BLaER1 treated with 17β-estradiol and CSF1 and Interleukin-3, amounts not matched to agents 10 nM and 100 nM (cell line): ENCODE data around the gene NRIP1.

Source experiments
- H3K27ac ChIP-seq, 11 experiments: shearing (Covaris generic); formaldehyde crosslinking; 2 replicates each; pipeline ENCODE4 v1.8.1; 2022
- H3K27me3 ChIP-seq, 11 experiments: shearing (Covaris generic); formaldehyde crosslinking; 2 replicates each; pipeline ENCODE4 v1.8.1; 2022
- H3K36me3 ChIP-seq, 11 experiments: shearing (Covaris generic); formaldehyde crosslinking; 2 replicates each; pipeline ENCODE4 v1.8.1; 2022
- H3K4me1 ChIP-seq, 10 experiments: shearing (Covaris generic); formaldehyde crosslinking; 2 replicates each; pipeline ENCODE4 v1.8.1; 2022
- H3K4me2 ChIP-seq, 11 experiments: shearing (Covaris generic); formaldehyde crosslinking; 2 replicates each; pipeline ENCODE4 v1.8.1; 2022
- H3K4me3 ChIP-seq, 10 experiments: shearing (Covaris generic); formaldehyde crosslinking; 2 replicates each; pipeline ENCODE4 v1.8.1; 2022
- H3K9ac ChIP-seq, 11 experiments: shearing (Covaris generic); formaldehyde crosslinking; 2 replicates each; pipeline ENCODE4 v1.8.1; 2022
- H3K9me3 ChIP-seq, 11 experiments: shearing (Covaris generic); formaldehyde crosslinking; replicated peaks in 1 of 11; 2 replicates each; pipeline ENCODE4 v1.8.1; 2022
- H4K20me1 ChIP-seq, 11 experiments: shearing (Covaris generic); formaldehyde crosslinking; 2 replicates each; pipeline ENCODE4 v1.8.1; 2022
- Cebpa-rat ChIP-seq, 11 experiments: shearing (Covaris generic); IDR thresholded peaks; 2 replicates each; pipeline ENCODE4 v1.8.1; 2022

Gene NRIP1

DNA sequence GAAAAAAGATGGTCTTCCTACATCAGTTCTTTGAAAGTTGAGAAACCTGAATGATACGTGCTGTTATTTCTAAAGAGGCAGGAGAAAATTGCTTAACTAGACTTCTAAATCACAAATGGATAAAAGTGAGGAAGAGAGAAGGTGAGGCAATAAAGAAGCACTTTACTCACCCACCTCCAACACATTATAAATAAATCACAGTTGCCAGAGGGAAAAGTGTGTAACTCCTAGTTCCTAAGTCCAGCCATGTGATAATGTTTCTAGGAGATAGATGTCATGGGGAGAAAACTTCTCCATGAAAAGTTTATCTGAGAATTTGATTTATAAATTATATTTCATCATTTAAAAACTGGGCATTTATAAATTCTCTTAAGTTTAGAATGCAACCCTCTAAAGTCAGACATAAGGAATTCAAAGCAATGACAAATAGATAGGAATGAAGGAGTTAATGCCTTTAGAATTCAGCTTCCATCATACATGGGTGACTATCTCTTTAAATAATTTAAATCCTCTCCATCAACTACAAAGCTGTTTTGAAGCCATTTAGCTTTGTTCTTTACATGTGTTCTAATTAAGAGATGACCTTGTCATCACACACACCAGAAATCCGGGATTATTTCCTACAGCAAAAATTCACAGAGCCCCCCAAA is 60.0 kb downstream of the NRIP1 start:
- peak overlapping the region in 9 of 11 experiments; percentile 1 to 68 (median 45); a peak in 13 of 22 replicates for H3K27ac ChIP-seq
- H3K27me3 ChIP-seq = no peaks in the 10 kb centered on the region
- peaks cover 0 to 11% (median 0%) of the 10 kb centered on the region in 11 experiments; a peak in 1 of 22 replicates for H3K9me3 ChIP-seq
- peaks cover 58 to 100% (median 100%) of the 10 kb centered on the region in 11 experiments; a peak in 21 of 22 replicates for H4K20me1 ChIP-seq
- no peak overlapping the region for H3K4me3 ChIP-seq
- H3K4me2 ChIP-seq = peak overlapping the region; percentile 4 to 59 (median 47); a peak in 15 of 22 replicates
- H3K36me3 ChIP-seq = peaks cover 31 to 95% (median 72%) of the 10 kb centered on the region in 11 experiments
- peaks cover 26 to 73% (median 50%) of the 10 kb centered on the region in 10 experiments for H3K4me1 ChIP-seq
- TF ChIP-seq Cebpa-rat (IDR thresholded peaks at IDR 0.05) = no peak
- peak overlapping the region in 6 of 11 experiments; percentile 0 to 37 (median 10); a peak in 4 of 22 replicates for H3K9ac ChIP-seq

DNA sequence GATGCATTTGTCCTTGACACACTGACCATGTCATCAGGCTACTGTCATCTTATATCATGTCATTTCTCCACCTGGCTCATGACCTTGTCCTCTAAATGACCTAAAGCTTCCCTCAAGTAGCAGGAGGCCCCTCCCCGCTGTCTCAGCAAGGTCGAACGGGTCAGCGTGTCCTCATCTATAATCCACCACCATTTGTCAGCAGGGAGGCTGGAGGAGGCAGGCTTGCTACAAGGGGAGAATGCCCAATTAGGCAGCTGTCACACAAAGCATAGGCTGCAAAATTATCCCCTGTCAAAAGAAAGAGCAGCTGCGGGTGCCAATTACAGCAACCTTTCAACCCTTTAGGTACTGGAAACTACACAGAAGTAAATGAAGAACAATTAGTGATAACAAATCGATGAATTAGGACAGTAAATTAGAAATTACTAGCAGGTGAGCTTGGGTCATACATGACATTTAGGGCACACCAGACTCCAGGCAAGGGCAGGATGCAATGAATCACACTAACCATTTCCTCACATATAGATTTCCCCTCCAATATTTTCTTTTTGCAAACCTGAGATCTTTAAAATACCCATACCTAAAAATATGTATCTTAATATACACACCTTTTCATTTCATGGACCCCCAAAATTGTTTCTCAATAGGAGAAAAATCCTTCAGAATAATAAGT is 61.2 kb downstream of the NRIP1 start:
- H4K20me1 ChIP-seq = peaks cover 69 to 100% (median 100%) of the 10 kb centered on the region in 11 experiments; a peak in 21 of 22 replicates
- peaks cover 26 to 83% (median 50%) of the 10 kb centered on the region in 10 experiments for H3K4me1 ChIP-seq
- TF ChIP-seq Cebpa-rat (IDR thresholded peaks at IDR 0.05) = no peak
- no peak overlapping the region for H3K27ac ChIP-seq
- no peak overlapping the region for H3K4me3 ChIP-seq
- peaks cover 0 to 10% (median 0%) of the 10 kb centered on the region in 11 experiments; a peak in 1 of 22 replicates for H3K9me3 ChIP-seq
- peaks cover 23 to 94% (median 66%) of the 10 kb centered on the region in 11 experiments for H3K36me3 ChIP-seq
- no peaks in the 10 kb centered on the region for H3K27me3 ChIP-seq
- no peak overlapping the region for H3K9ac ChIP-seq
- peak overlapping the region in 2 of 11 experiments; percentile 3 to 11; a peak in 2 of 22 replicates for H3K4me2 ChIP-seq

DNA sequence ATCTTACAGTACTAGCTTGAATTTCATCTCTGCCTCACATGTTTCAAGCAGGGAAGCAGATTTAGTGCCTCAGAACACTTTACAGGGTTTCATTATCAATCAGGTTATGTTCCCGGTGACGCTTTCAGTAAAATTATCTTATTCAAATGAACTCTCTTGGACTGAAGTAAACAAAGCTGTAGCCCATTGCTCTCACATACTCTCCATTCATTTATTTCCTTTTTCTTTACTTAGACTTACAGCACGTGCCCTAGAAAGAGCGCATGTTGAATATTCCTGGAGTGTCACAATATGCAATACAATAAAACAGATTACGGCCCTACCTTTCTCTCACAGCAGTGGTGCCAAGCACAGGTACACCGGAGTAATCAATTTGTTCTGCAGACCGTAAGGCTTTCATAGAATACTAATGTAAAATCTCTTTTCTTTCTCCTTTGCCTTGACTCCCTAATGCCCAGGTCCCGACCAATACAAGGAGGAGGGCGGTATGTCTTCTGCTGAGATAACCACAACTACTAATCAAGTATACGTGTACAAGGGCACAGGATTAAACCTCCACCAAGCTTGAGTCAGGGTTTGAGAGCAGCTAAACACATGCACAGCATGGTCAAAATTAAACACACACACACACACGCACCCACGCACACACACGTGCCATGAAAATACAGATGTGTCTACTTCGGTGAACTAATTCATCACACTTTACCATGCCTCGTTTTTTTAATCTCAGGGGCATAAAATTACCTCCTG is 62.8 kb downstream of the NRIP1 start:
- H3K9ac ChIP-seq = no peak overlapping the region
- H3K27ac ChIP-seq = no peak overlapping the region
- H3K9me3 ChIP-seq = no peaks in the 10 kb centered on the region
- H3K4me3 ChIP-seq = no peak overlapping the region
- peaks cover 13 to 90% (median 60%) of the 10 kb centered on the region in 11 experiments; a peak in 21 of 22 replicates for H3K36me3 ChIP-seq
- TF ChIP-seq Cebpa-rat (IDR thresholded peaks at IDR 0.05) = no peak
- no peaks in the 10 kb centered on the region for H3K27me3 ChIP-seq
- peaks cover 65 to 100% (median 97%) of the 10 kb centered on the region in 11 experiments; a peak in 21 of 22 replicates for H4K20me1 ChIP-seq
- no peak overlapping the region for H3K4me2 ChIP-seq
- peaks cover 26 to 77% (median 44%) of the 10 kb centered on the region in 10 experiments for H3K4me1 ChIP-seq

DNA sequence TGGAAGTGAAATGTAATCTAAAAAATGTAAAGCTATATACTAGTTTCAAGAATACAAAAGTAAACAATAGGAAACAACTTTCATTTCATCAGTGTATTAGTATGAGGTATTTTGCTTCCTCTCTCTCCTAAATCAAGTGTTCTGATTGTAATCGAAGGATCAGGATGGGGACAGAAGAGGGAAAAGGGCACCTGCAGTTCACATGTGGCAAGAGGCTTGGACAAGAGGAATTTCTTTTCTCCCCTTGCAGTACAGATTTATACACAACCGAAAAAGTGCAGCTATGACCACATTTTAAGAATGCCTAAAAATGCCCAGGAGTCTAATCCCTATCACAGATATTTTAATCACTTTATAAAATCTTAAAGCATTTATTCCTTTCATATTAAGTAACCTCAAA is 63.7 kb downstream of the NRIP1 start:
- peaks cover 62 to 100% (median 97%) of the 10 kb centered on the region in 11 experiments; a peak in 21 of 22 replicates for H4K20me1 ChIP-seq
- no peak overlapping the region for H3K27ac ChIP-seq
- no peak overlapping the region; a peak in 1 of 22 replicates for H3K4me2 ChIP-seq

DNA sequence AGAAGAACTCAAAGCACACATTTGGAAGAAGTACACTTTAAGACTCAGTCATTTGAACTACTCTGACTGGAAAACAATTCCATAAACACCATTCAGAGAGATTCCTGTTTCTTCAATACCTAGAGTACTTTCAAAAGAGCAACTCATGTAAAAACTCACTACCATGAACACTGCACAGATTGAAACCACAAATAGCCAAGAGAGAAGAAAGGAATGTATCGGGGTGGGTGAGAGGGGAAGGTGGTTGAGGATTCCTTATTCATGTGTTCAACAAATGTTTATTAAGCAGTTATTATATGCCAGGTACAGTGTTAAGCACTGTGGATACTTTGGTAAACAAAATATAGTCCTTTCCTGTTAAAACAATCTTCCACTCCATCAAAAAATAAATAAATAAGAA is 64.7 kb downstream of the NRIP1 start:
- Histone ChIP-seq H3K36me3 (peaks cover 23 to 93% (median 60%) of the 10 kb centered on the region in 11 experiments; a peak in 21 of 22 replicates), H3K27ac (no peak overlapping the region; a peak in 1 of 22 replicates), H3K27me3 (no peaks in the 10 kb centered on the region), H3K9ac (no peak overlapping the region), H3K4me2 (0 out of 22 replicates have a peak overlapping the region, but pooled peaks of 1 of the 11 experiments have one; percentile 25), H3K4me3 (no peak overlapping the region), H3K9me3 (no peaks in the 10 kb centered on the region), H4K20me1 (peaks cover 63 to 100% (median 97%) of the 10 kb centered on the region in 11 experiments; a peak in 21 of 22 replicates), H3K4me1 (peaks cover 10 to 65% (median 25%) of the 10 kb centered on the region in 10 experiments; a peak in 18 of 20 replicates)
- no peak for TF ChIP-seq Cebpa-rat (IDR thresholded peaks at IDR 0.05)

More for the DNA sequence above, 63.7 kb downstream of the NRIP1 start:
- H3K36me3 ChIP-seq = peaks cover 13 to 90% (median 56%) of the 10 kb centered on the region in 11 experiments; a peak in 21 of 22 replicates
- peaks cover 17 to 70% (median 35%) of the 10 kb centered on the region in 10 experiments for H3K4me1 ChIP-seq
- H3K9ac ChIP-seq = no peak overlapping the region
- H3K4me3 ChIP-seq = no peak overlapping the region
- no peaks in the 10 kb centered on the region for H3K27me3 ChIP-seq
- H3K9me3 ChIP-seq = no peaks in the 10 kb centered on the region
- no peak for TF ChIP-seq Cebpa-rat (IDR thresholded peaks at IDR 0.05)

DNA sequence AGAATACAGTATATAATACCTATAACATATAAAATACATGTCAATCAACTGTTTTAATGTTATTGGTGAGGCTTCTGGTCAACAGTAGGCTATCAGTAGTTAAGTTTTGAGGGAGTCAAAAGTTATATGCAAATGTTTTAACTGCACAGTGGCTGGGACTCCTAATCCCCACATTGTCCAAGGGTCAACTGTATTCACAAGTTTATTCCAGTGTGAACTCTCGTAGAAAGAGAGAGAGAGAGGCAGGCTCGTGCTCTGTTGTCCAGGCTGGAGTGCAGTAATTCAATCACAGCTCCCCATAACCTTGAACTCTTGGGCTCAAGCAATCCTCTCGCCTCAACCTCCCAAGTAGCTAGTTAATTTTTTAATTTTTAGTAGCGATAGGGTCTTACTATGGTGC is 66.0 kb downstream of the NRIP1 start:
- peaks cover 7 to 56% (median 17%) of the 10 kb centered on the region in 10 experiments; a peak in 13 of 20 replicates for H3K4me1 ChIP-seq
- TF ChIP-seq Cebpa-rat (IDR thresholded peaks at IDR 0.05) = no peak
- peak overlapping the region in 2 of 11 experiments; percentile 11 to 12; a peak in 2 of 22 replicates for H3K4me2 ChIP-seq
- H3K4me3 ChIP-seq = no peak overlapping the region
- peaks cover 58 to 100% (median 97%) of the 10 kb centered on the region in 11 experiments; a peak in 21 of 22 replicates for H4K20me1 ChIP-seq
- H3K36me3 ChIP-seq = peaks cover 23 to 93% (median 59%) of the 10 kb centered on the region in 11 experiments; a peak in 21 of 22 replicates
- H3K9ac ChIP-seq = no peak overlapping the region
- H3K9me3 ChIP-seq = no peaks in the 10 kb centered on the region
- H3K27ac ChIP-seq = no peak overlapping the region
- no peaks in the 10 kb centered on the region for H3K27me3 ChIP-seq

DNA sequence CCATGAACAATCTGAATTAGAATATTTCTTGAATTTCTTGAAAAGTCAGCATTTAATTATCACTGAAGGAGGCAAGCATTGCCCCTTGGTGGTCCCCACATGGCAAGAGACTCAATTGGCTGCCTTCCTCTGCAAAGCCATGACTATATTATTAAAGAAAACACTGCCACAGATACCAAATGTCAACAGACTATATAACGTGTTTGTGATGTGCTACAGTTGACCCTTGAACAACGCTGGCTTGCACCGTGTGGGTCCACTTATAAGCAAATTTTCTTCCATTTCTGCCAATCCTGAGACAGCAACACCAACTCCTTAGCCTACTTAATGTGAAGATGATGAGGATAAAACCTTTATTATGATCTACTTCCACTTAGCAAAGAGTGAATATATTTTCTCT is 66.5 kb downstream of the NRIP1 start:
- H3K27ac ChIP-seq = no peak overlapping the region
- peaks cover 23 to 93% (median 59%) of the 10 kb centered on the region in 11 experiments; a peak in 20 of 22 replicates for H3K36me3 ChIP-seq
- no peaks in the 10 kb centered on the region for H3K9me3 ChIP-seq
- H3K4me2 ChIP-seq = peak overlapping the region in 3 of 11 experiments; percentile 3 to 12 (median 10); a peak in 5 of 22 replicates
- no peak overlapping the region for H3K4me3 ChIP-seq
- H3K27me3 ChIP-seq = no peaks in the 10 kb centered on the region
- no peak for TF ChIP-seq Cebpa-rat (IDR thresholded peaks at IDR 0.05)
- peaks cover 4 to 53% (median 12%) of the 10 kb centered on the region in 10 experiments; a peak in 13 of 20 replicates for H3K4me1 ChIP-seq
- no peak overlapping the region for H3K9ac ChIP-seq
- peaks cover 56 to 100% (median 97%) of the 10 kb centered on the region in 11 experiments; a peak in 21 of 22 replicates for H4K20me1 ChIP-seq
